HepG2 (cell line): ENCODE data around the gene COG1. TPM values are rescaled to one million over a fixed set of nuclear protein-coding genes. Genes with fewer than 3 reads are reported as not detected.

Source experiments
- BORCS8-MEF2B ChIP-seq: sonication (generic); formaldehyde crosslinking; IDR thresholded peaks from 2 replicates; pipeline ENCODE4 v1.8.0; 2022; ENCODE audit warnings: mild to moderate bottlenecking, missing genetic modification reagents
- FOXJ3 ChIP-seq: sonication (generic); formaldehyde crosslinking; IDR thresholded peaks from 2 replicates; pipeline ENCODE4 v1.4.0; 2020; ENCODE audit warnings: missing genetic modification reagents, mild to moderate bottlenecking, borderline replicate concordance
- FOXO1 ChIP-seq: sonication (generic); formaldehyde crosslinking; IDR thresholded peaks from 2 replicates; pipeline ENCODE4 v1.4.0; 2020; ENCODE audit warnings: missing genetic modification reagents
- FOXP1 ChIP-seq, 2 experiments: fragments of 450-650 bp in 1 of 2; IDR thresholded peaks; 2 replicates each; pipeline ENCODE4 v1.6.1; 2017 to 2018; ENCODE audit warnings: antibody characterized with exemption in 1 of 2
- GFI1 ChIP-seq: sonication (generic); formaldehyde crosslinking; IDR thresholded peaks from 2 replicates; pipeline ENCODE4 v1.5.0; 2020; ENCODE audit warnings: missing genetic modification reagents, mild to moderate bottlenecking, borderline replicate concordance
- IRF9 ChIP-seq: sonication (generic); formaldehyde crosslinking; IDR thresholded peaks from 2 replicates; pipeline ENCODE4 v1.8.0; 2022; ENCODE audit warnings: missing genetic modification reagents, mild to moderate bottlenecking, borderline replicate concordance
- MAFG ChIP-seq: sonication (generic); formaldehyde crosslinking; IDR thresholded peaks from 2 replicates; pipeline ENCODE4 v1.5.1; 2020; ENCODE audit warnings: mild to moderate bottlenecking, missing genetic modification reagents
- NR2F6 ChIP-seq, 2 experiments: IDR thresholded peaks; 2 replicates each; pipeline ENCODE4 v1.6.1; 2016; ENCODE audit warnings: antibody characterized with exemption in 1 of 2, mild to moderate bottlenecking in 1 of 2
- RAD51 ChIP-seq: fragments of 450-650 bp; IDR thresholded peaks from 2 replicates; pipeline ENCODE4 v1.6.1; 2016; ENCODE audit warnings: borderline replicate concordance
- TCF12 ChIP-seq, 2 experiments: fragments of 450-650 bp in 1 of 2; sonication (generic) in 1 of 2; formaldehyde crosslinking in 1 of 2; IDR thresholded peaks; 2 replicates each; pipeline versions ENCODE4 v1.6.1 to v1.8.0; 2017 to 2022; ENCODE audit warnings: antibody characterized with exemption in 1 of 2, mild to moderate bottlenecking in 1 of 2, missing genetic modification reagents in 1 of 2, moderate library complexity in 1 of 2
- TFAP4 ChIP-seq: sonication (generic); IDR thresholded peaks from 2 replicates; pipeline ENCODE4 v1.6.1; 2016; ENCODE audit warnings: low read depth, borderline replicate concordance
- UBTF ChIP-seq: sonication (generic); formaldehyde crosslinking; IDR thresholded peaks from 2 replicates; pipeline ENCODE4 v1.4.0; 2020; ENCODE audit warnings: mild to moderate bottlenecking, missing genetic modification reagents
- ZFP36 ChIP-seq: fragments of 150-350 bp; IDR thresholded peaks from 2 replicates; pipeline ENCODE4 v1.6.1; 2018; ENCODE audit warnings: borderline replicate concordance, low read length, low read depth; ENCODE audit not compliant: partially characterized antibody
- ZNF121 ChIP-seq: sonication (generic); formaldehyde crosslinking; IDR thresholded peaks from 2 replicates; pipeline ENCODE4 v1.5.0; 2020; ENCODE audit warnings: mild to moderate bottlenecking, missing genetic modification reagents
- ZNF234 ChIP-seq: sonication (generic); formaldehyde crosslinking; conservative IDR thresholded peaks from 2 replicates; pipeline ENCODE4 v1.5.1; 2020; ENCODE audit warnings: mild to moderate bottlenecking, missing genetic modification reagents
- ZNF362 ChIP-seq: sonication (generic); formaldehyde crosslinking; IDR thresholded peaks from 2 replicates; pipeline ENCODE4 v1.4.0; 2020; ENCODE audit warnings: missing genetic modification reagents, mild to moderate bottlenecking, borderline replicate concordance
- ZNF430 ChIP-seq: sonication (generic); formaldehyde crosslinking; IDR thresholded peaks from 2 replicates; pipeline ENCODE4 v1.9.0; 2021; ENCODE audit warnings: mild to moderate bottlenecking, missing genetic modification reagents
- ZNF530 ChIP-seq: sonication (generic); formaldehyde crosslinking; IDR thresholded peaks from 2 replicates; pipeline ENCODE4 v1.5.0; 2020; ENCODE audit warnings: low read depth, mild to moderate bottlenecking, missing genetic modification reagents
- ZNF615 ChIP-seq: sonication (generic); formaldehyde crosslinking; IDR thresholded peaks from 2 replicates; pipeline ENCODE4 v1.5.0; 2020; ENCODE audit warnings: mild to moderate bottlenecking, missing genetic modification reagents, borderline replicate concordance
- ZNF639 ChIP-seq: conservative IDR thresholded peaks from 2 replicates; pipeline ENCODE4 v1.6.1; 2018; ENCODE audit warnings: missing genetic modification reagents
- ZNF772 ChIP-seq: sonication (generic); formaldehyde crosslinking; IDR thresholded peaks from 2 replicates; pipeline ENCODE4 v1.5.0; 2020; ENCODE audit warnings: mild to moderate bottlenecking, missing genetic modification reagents
- polyA plus RNA-seq, 8 experiments: library from polyadenylated mRNA; depleted of rRNA in 3 of 8; stranded (reverse) in 7 of 8; unstranded in 1 of 8; fragments of >200 nt; fragmentation: Illumina TruSeq in 4 of 8; extraction: Trizol in 4 of 8; gene quantifications; 2 replicates each; pipeline versions ENCODE4 v1.2.1 to v1.2.3, GENCODE V29; 2011 to 2016; ENCODE audit warnings: low read depth in 4 of 8, missing spikeins in 1 of 8, mixed read lengths in 1 of 8; ENCODE audit not compliant: insufficient read depth in 1 of 8
- total RNA-seq, 5 experiments: library from RNA; depleted of rRNA; stranded (reverse); fragments of >200 nt; fragmentation: Illumina TruSeq; extraction: Trizol; gene quantifications; 2 replicates each; pipeline ENCODE4 v1.2.3, GENCODE V29; 2016; ENCODE audit warnings: low read depth in 1 of 5

The COG1 gene
- total and polyA plus RNA-seq, 2 of the 13 experiments (the other 11 are each of a cell fraction or from before 2014, with no cell fraction given): 36.6 to 39.7 TPM

GRCh38 chr17:73151916-73152632, 40.8 kb upstream of the COG1 start (continued):
- TF ChIP-seq UBTF (CRISPR knock-in tag) (no peak), NR2F6 (IDR thresholded peaks at IDR 0.05) (peak; percentile 31; the same call in 1 of the 2 replicates), NR2F6 (CRISPR knock-in tag; IDR thresholded peaks at IDR 0.05) (0 out of 2 replicates have a peak, but pooled peaks have one; percentile 20), ZNF772 (CRISPR knock-in tag) (no peak), BORCS8-MEF2B (no peak), MAFG (no peak), ZNF430 (CRISPR knock-in tag) (no peak), FOXJ3 (CRISPR knock-in tag) (no peak), ZNF362 (peak; percentile 93), FOXP1 (IDR thresholded peaks at IDR 0.05) (no peak), FOXP1 (CRISPR knock-in tag; IDR thresholded peaks at IDR 0.05) (peak; percentile 55; the same call in 1 of the 2 replicates), TFAP4 (peak; percentile 93), GFI1 (0 out of 2 replicates have a peak, but pooled peaks have one; percentile 19), ZNF639 (CRISPR knock-in tag) (no peak), IRF9 (no peak), ZFP36 (no peak), ZNF615 (CRISPR knock-in tag) (no peak), TCF12 (IDR thresholded peaks at IDR 0.05) (no peak), TCF12 (CRISPR knock-in tag; IDR thresholded peaks at IDR 0.05) (no peak), RAD51 (no peak), FOXO1 (no peak), ZNF530 (CRISPR knock-in tag) (no peak), ZNF121 (CRISPR knock-in tag) (no peak), ZNF234 (no peak)
